ENCODE measurements around the gene MFNG. TPM values are rescaled to one million over a fixed set of nuclear protein-coding genes. Genes with fewer than 3 reads are reported as not detected.

MFNG gene
- total RNA-seq, 1 experiment from 2014 or later = not detected

DNA sequence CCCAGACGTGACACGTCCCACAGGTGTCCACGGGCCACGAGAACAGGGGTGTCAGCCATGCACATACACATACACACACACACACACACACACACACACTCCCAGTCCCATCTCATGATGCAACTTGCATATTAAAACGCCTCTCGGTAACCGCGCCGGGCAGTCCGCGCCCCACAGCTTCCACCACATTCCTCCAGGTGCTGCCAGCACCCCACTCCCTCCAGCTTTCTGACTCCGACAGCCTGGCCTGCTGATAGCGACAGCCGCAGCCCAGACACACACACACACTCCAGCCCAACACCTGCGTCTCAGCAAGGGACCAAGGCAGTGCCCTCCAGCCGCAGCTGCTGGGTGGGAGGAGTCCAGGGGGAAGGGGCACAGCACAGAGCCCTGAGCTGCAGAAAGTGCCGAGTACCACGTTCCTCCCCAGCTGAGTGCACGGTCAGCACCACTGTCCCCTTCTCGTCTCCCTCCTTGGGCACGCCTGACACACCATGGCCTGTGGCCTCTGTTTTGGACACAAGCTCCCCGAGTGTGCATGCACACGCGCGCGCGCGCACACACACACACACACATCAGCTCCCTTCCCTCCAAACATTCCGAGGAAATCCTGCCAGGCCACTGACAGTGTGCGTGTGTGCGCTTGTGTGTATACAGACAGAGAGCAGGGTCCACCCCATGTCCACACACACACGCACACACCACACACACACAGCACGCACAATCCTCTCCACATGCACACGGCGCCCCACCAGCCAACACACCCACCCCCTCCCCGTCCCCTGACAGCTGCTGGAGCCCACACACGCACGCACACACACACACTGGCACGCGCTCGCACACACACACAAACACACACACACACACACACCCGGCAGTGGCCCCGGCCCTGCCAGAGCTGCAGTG lies 60.1 kb downstream of the MFNG start:
- no peak for DNase-seq (ENCODE audit: low read depth)

DNA sequence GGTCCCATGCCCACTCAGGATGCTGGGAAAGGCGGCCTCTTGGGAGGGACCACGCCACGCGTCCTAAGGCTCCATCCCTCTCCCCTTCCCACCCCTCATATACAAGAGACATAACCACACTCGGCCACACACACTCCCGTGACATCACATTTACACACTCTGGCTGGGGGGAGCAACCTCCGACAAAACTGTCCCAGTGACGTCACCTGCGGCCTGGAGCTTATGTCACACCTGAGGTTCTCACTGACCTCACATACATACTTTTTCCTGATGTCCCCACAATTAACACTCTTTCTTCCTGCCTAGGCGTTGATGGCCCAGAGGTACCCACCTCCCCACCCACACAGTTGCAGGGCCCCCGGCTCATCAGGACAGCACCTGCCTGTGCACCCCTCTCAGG lies 60.8 kb downstream of the MFNG start:
- DNase-seq (ENCODE audit: low read depth) = no peak

DNA sequence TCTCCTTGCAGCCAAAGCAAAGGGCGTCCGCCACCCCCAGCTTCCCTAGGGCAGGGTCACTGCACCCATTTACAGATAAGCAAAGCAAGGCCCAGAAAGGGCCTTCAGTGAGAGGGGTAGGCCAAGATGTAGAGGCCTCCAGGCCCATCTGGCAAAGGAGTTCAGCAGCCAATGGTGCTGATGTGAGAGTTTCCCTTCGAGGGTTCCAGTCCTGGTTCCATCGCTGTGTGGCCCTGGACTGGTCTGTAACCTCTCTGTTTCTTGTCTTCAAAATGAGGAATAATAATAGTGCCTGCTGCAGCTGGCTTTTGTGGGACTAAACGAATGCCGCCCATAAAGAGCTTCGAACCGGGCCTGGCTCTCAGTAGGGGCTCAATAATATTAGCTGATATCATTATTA lies 62.9 kb downstream of the MFNG start:
- DNase-seq (ENCODE audit: low read depth) = no peak

DNA sequence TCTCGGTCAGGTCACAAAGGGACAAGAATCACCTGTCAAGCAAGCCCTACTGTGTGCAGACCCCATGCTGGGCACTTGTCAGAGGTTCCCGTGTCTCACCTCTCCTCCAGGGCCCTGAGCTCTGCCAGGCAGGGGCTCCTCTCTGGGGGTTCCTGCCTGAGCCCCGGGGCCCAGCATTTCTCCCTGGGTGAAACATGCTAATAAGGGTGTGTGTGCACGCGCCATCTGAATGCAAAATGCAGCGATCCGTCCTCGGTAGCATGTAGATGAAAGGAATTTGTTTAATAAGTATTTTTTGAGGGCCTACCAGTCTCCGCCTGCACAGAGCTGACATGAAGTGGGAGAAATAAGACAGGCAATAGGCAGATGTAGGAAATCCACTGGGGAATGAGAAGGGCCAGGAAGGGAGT lies 64.7 kb downstream of the MFNG start:
- no peak for DNase-seq (ENCODE audit: low read depth)

DNA sequence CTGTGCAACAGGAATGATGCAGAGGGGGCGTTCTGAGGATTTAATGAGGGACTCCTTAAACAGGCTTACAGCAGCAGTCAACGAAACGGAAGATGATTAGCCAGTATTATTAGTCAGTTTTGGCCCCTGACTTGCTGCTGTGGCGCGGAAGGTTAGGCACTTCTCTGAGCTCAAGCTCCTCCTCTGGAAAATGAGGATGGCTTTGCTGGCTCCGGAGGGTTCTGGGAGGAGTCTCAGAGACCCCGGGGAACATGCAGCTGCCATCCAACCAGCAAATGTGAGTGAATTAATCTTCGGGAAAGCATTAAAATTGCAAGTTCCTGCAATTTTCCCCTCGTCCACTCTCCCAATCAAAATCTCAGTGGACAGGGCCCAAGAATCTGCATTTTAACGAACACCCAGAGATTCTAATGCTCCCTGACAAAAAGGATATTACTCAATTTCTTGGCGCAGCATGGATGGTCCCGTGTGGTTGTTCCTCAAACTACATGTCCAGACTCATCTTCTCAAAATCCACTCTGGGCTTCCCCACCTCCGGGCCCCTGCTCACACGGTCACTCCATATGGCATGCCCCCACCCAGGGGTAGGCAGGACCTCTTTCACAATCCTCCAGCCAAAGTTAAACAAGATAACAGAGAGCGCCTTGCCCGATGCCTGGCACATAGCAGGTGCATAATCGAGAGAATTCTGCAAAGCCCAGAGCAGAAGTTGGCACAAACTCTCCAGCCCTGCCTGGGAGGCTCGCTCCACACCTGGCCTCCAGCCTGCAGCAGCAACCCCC lies 65.3 kb downstream of the MFNG start:
- no peak for DNase-seq (ENCODE audit: low read depth)

DNA sequence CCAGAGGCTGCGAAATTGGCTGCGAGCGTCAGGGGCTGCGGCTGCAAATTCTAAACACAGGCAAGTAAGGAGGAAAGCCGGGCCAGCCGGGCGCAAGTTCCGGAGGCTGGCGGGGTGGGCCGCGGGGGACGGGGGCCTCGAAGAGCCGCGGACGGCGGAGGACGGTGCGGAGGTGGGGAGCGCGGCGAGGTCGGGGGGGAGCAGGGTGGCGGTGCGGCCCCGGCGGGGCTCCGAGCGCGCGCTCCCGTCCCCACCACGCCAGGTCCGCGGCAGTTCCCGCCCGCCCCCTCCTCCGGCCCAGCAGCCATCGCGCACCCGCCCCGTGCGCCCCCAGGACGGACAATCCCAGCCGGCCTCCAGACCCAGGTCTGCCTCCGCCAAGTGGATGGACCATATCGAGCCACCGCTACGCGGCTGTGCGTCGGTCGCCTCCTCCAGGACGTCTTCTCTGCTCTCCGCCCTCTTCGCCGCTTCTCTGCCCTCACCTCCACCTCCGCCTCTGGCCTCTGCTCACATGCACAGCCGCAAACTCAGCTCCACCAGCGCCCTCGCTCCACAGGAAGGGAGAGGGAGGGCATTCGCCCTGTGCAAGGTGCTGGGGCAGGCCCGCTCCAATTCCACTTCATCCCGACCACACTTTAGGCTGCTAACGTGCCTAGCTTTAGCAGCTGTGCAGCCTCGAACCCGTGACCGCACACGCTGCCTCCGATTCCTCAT lies 66.1 kb downstream of the MFNG start:
- no peak for DNase-seq (ENCODE audit: low read depth)

DNA sequence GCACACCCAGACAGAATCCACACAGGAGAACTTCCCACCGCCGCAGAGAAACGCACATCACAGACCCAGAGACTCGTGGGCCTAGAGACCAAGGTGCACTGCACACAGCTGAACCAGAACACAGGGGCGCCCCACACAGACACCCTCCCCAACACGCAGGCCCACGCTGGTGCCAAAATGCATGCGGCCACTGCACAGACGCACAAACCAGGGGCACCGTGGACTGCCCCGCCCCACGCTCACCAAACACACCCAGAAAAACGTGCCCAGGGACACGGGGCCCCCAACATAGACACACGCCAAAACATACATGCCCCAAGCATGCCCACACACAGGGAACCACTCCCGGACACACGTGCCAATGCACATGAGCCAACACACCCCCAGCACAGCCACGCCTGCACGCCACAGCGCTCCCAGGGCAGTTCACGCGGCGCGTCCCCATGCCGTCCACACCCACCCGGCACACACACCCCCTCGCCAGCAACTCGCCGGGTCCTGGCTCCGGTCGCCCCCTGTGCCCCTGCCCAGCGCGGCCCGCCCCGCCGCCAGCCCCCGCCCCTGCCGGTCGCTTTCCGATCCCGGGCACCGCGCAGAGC lies 66.7 kb downstream of the MFNG start:
- no peak for DNase-seq (ENCODE audit: low read depth)

Other genes with a start within 250 kb of the MFNG start
- 138 and 151 TPM in 2 replicates for gene RAC2, start 242.1 kb downstream of the MFNG start, total RNA-seq (2014; rRNA removed; shearing (Covaris generic))
- 1.2 and 1.6 TPM in 2 replicates for gene CYTH4, start 203.9 kb downstream of the MFNG start, total RNA-seq (2014; rRNA removed; shearing (Covaris generic))
- under 0.01 TPM in 1 of 2 replicates, not detected in the other for gene ELFN2, start 58.9 kb downstream of the MFNG start, total RNA-seq (2014; rRNA removed; shearing (Covaris generic))
- 3.5 and 3.6 TPM in 2 replicates for gene CARD10, start 33.0 kb upstream of the MFNG start, total RNA-seq (2014; rRNA removed; shearing (Covaris generic))
- gene CDC42EP1, start 74.1 kb upstream of the MFNG start, total RNA-seq (2014; rRNA removed; shearing (Covaris generic)) = 18.4 and 19.7 TPM in 2 replicates
- not detected in 2 replicates for gene LGALS2, start 93.7 kb upstream of the MFNG start, total RNA-seq (2014; rRNA removed; shearing (Covaris generic))
- gene GGA1, start 122.5 kb upstream of the MFNG start, total RNA-seq (2014; rRNA removed; shearing (Covaris generic)) = 29.7 and 31.3 TPM in 2 replicates
- gene SH3BP1, start 153.3 kb upstream of the MFNG start, total RNA-seq (2014; rRNA removed; shearing (Covaris generic)) = 11.3 and 19.9 TPM in 2 replicates
- gene PDXP, start 172.3 kb upstream of the MFNG start, total RNA-seq (2014; rRNA removed; shearing (Covaris generic)) = 14.5 and 16.6 TPM in 2 replicates
- 7,179 and 7,611 TPM in 2 replicates for gene LGALS1, start 189.3 kb upstream of the MFNG start, total RNA-seq (2014; rRNA removed; shearing (Covaris generic))
- gene NOL12, start 200.0 kb upstream of the MFNG start, total RNA-seq (2014; rRNA removed; shearing (Covaris generic)) = 28.8 and 39.6 TPM in 2 replicates
- gene TRIOBP, start 210.7 kb upstream of the MFNG start, total RNA-seq (2014; rRNA removed; shearing (Covaris generic)) = 68.2 and 102 TPM in 2 replicates